HG03103 (cell line): ENCODE results near the gene IRAK4.

Experiments
- ATAC-seq: cut with Tn5 transposase; IDR thresholded peaks from one replicate; pipeline ENCODE4 v1.9.1; 2021; ENCODE audit warnings: low read depth; ENCODE audit not compliant: unreplicated experiment

IRAK4 gene

DNA sequence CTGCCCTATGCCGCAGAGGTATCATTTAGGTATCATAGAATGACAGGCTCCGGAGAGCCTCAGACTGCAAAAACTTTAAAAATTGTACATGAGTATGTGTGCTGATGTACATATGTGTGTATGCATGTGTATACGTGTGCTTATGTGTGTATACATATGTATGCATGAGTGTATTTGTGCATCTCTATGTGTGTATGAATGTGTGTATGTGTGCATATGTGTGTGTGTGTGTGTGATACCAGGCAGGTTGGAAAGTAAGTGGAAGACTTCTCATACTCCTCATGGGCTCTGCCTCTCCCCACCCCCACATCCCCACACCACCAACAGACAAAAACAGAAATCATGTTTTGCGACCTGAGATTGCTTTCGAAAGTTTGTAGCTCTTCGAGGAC is 76.5 kb downstream of the IRAK4 start:
- peak; percentile 11 for ATAC-seq

DNA sequence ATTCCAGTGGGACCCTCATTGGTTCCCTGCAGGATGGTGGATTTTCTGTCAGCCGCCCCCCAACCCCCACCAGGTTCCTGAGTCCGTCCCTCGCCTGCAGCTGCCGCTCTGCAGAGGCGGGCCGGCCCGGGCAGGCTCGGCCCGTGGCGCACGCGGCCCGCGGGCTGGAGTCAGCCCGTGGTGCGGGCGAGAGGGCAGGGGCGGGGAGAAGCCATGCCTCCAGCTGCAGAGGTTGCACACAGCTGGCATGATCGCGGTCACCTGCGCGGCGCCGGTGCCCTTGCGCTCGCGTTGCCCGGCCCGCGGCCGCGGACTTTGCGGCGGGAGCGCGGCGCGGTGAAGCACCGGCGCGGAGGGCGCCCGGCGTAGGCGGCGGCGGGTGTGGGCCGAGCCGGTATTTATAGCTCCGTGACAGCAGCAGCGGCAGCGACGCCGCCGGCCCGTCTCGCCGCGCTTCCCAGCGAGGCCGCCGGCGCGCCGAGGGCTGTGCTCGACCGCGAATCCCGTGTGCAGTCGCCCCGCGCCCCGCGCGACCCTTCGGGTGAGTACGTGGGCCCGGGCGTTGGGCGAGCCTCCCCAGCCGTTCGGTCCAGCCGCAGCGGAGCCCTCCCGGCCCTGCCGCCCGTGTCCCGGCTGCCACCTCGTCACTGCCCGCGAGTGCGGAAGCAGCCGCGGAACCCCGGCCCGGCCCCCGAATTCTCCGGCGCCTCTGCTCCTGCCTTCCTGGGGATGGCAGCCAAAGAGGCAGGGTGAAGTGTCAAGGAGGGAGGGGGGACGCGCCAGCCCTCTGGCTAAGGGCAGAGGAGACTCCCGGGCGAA is 77.1 kb downstream of the IRAK4 start, which contains the start of gene TMEM117:
Gene TMEM117 (plus strand): TSS at position 426 of the 819 bp plus-strand sequence.
- peak; percentile 58 for ATAC-seq

DNA sequence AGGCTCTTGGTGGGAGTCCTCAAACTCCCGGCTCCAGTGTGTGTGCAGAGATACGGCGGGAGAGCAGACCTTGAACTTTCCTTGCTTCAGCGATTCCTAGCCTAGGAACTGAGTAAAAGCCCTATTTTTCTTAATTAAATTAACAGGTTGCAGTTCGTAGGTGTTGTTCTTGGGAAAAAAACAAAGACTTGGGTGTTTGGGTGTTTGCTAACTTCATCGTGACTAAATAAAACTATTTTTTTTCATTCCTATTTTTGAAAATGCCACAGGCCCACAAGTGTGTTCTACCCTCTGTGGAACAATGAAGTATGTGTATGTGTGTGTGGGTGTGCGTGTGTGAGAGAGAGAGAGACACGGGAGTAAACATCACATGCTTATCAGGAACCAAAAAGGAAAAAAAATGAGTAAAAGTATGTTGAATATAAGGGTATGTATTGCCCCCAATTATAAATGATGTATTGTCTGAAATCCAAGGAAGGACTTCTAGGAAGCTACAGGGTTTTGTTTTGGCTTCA is 77.8 kb downstream of the IRAK4 start:
- ATAC-seq: peak; percentile 27
